ENCODE measurements around the gene IL36B. TPM values are rescaled to one million over a fixed set of nuclear protein-coding genes. Genes with fewer than 3 reads are reported as not detected.

Gene IL36B
- total and polyA plus RNA-seq, 9 of the 15 experiments (the other 6 are each of a cell fraction or from before 2014, with no cell fraction given): not detected

GRCh38 chr2:113058411-113058994 lies 5.8 kb upstream of the IL36B start:
- Histone ChIP-seq H3K36me3 (ENCODE audit: control insufficient read depth, insufficient read depth, low read length) (no peaks in the 10 kb centered on the region), H2AFZ (ENCODE audit: low read depth, low read length) (peak overlapping the region; percentile 28; the same call in 1 of the 2 replicates), H3K9me3 (replicated peaks; ENCODE audit: control insufficient read depth, insufficient read depth, low read depth, low read length) (no peaks in the 10 kb centered on the region), H4K20me1 (replicated peaks; ENCODE audit: control insufficient read depth, insufficient read depth, low read length) (no peaks in the 10 kb centered on the region), H3K9ac (ENCODE audit: insufficient read depth in 1 of 2, low read depth in 2 of 2, low read length in 2 of 2) (no peak overlapping the region), H3K27ac (ENCODE audit: extremely low read depth, low read depth, low read length) (no peak overlapping the region), H3K9me1 (ENCODE audit: control insufficient read depth, insufficient read depth, low read length) (no peaks in the 10 kb centered on the region), H3K4me1 (replicated peaks in 1 of 2; ENCODE audit: control insufficient read depth in 2 of 2, insufficient read depth in 2 of 2, low read length in 2 of 2) (no peaks in the 10 kb centered on the region), H3K79me2 (ENCODE audit: control insufficient read depth, insufficient read depth, low read length) (no peaks in the 10 kb centered on the region), H3K4me3 (no peak overlapping the region), H3K4me2 (ENCODE audit: insufficient read depth, low read length) (no peak overlapping the region; the same call in 1 of the 2 replicates), H3K27me3 (ENCODE audit: control insufficient read depth in 2 of 2, insufficient read depth in 2 of 2, low read length in 2 of 2) (peaks cover 0 to 17% of the 10 kb centered on the region in 2 experiments; a peak in 3 of 5 replicates)
- WGBS (ENCODE audit: insufficient coverage, low coverage, missing lambda C conversion rate): 0% methylated on average over 2 of the region's 2 CpGs
- FAIRE-seq: no peak
- no TSS peak for BruUV-seq (replicated peaks)
- no peak for DNase-seq (ENCODE audit: extremely low read depth in 1 of 4, low spot score in 3 of 4)
- ATAC-seq: no peak
- no peak for TF ChIP-seq CBX5 (IDR thresholded peaks at IDR 0.05; ENCODE audit: borderline replicate concordance, low read depth)
- TF ChIP-seq, protein P1, sequence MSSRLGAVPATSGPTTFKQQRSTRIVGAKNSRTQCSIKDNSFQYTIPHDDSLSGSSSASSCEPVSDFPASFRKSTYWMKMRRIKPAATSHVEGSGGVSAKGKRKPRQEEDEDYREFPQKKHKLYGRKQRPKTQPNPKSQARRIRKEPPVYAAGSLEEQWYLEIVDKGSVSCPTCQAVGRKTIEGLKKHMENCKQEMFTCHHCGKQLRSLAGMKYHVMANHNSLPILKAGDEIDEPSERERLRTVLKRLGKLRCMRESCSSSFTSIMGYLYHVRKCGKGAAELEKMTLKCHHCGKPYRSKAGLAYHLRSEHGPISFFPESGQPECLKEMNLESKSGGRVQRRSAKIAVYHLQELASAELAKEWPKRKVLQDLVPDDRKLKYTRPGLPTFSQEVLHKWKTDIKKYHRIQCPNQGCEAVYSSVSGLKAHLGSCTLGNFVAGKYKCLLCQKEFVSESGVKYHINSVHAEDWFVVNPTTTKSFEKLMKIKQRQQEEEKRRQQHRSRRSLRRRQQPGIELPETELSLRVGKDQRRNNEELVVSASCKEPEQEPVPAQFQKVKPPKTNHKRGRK (tag; IDR thresholded peaks at IDR 0.05): peak; percentile 64
- TF ChIP-seq, protein P2, sequence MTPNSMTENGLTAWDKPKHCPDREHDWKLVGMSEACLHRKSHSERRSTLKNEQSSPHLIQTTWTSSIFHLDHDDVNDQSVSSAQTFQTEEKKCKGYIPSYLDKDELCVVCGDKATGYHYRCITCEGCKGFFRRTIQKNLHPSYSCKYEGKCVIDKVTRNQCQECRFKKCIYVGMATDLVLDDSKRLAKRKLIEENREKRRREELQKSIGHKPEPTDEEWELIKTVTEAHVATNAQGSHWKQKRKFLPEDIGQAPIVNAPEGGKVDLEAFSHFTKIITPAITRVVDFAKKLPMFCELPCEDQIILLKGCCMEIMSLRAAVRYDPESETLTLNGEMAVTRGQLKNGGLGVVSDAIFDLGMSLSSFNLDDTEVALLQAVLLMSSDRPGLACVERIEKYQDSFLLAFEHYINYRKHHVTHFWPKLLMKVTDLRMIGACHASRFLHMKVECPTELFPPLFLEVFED (CRISPR knock-in tag; conservative IDR thresholded peaks at IDR 0.05): 0 out of 2 replicates have a peak, but pooled peaks have one; percentile 73
- TF ChIP-seq PHF20 (IDR thresholded peaks at IDR 0.05; ENCODE audit: partially characterized antibody): no peak
- peak; percentile 88 for TF ChIP-seq ELF4 (CRISPR knock-in tag; IDR thresholded peaks at IDR 0.05)
- TF ChIP-seq OTX1 (CRISPR knock-in tag; IDR thresholded peaks at IDR 0.05): peak; percentile 86
- 0 out of 2 replicates have a peak, but pooled peaks have one; percentile 34 for TF ChIP-seq PHB2 (IDR thresholded peaks at IDR 0.05; ENCODE audit: low read depth)
- TF ChIP-seq, protein P3, sequence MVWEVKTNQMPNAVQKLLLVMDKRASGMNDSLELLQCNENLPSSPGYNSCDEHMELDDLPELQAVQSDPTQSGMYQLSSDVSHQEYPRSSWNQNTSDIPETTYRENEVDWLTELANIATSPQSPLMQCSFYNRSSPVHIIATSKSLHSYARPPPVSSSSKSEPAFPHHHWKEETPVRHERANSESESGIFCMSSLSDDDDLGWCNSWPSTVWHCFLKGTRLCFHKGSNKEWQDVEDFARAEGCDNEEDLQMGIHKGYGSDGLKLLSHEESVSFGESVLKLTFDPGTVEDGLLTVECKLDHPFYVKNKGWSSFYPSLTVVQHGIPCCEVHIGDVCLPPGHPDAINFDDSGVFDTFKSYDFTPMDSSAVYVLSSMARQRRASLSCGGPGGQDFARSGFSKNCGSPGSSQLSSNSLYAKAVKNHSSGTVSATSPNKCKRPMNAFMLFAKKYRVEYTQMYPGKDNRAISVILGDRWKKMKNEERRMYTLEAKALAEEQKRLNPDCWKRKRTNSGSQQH (CRISPR knock-in tag; IDR thresholded peaks at IDR 0.05): peak; percentile 87
- TF ChIP-seq ZBTB26 (CRISPR knock-in tag; IDR thresholded peaks at IDR 0.05): peak; percentile 88; the same call in 1 of the 2 replicates
- ChIA-PET POLR2A (interaction anchor here (0.5 to 1.9 kb wide), 6 partner anchors 10 to 1140 kb away, joined by 3 to 6 read pairs (median 4); partner anchors contain the start of gene IL1F10), CTCF (ENCODE audit: low intra/inter-chr PET ratio) (no interaction called here)
- intact Hi-C loops (cut with micrococcal nuclease): no loop called here
- in situ Hi-C loops (cut with MboI): no loop called here
